Measurements from ENCODE around the gene DNA2. TPM values are rescaled to one million over a fixed set of nuclear protein-coding genes. Genes with fewer than 3 reads are reported as not detected.

DNA2 gene
- total RNA-seq, 1 donor from 2014 or later = 1.4 TPM

GRCh38 chr10:68423522-68423921 is 48.3 kb downstream of the DNA2 start:
- intact Hi-C loops (cut with DNase I) = no loop called here
- no peaks in the 10 kb centered on the region for H3K36me3 ChIP-seq
- no peak overlapping the region for H3K27ac ChIP-seq
- H3K27me3 ChIP-seq = no peaks in the 10 kb centered on the region
- no peaks in the 10 kb centered on the region for H3K4me1 ChIP-seq
- H3K4me3 ChIP-seq = no peak overlapping the region
- DNase-seq (ENCODE audit: low spot score in 2 of 2) = no peak
- TF ChIP-seq CTCF (IDR thresholded peaks at IDR 0.05) = no peak
- H3K9me3 ChIP-seq = no peaks in the 10 kb centered on the region

- TF ChIP-seq CTCF (IDR thresholded peaks at IDR 0.05) = no peak
- no peak for DNase-seq (ENCODE audit: low spot score in 2 of 2)
Observed at GRCh38 chr10:68419376-68419775, 52.4 kb downstream of the DNA2 start.

GRCh38 chr10:68408898-68409518 is 62.8 kb downstream of the DNA2 start:
- Histone ChIP-seq H3K27ac (no peak overlapping the region), H3K4me3 (no peak overlapping the region), H3K36me3 (no peaks in the 10 kb centered on the region), H3K4me1 (no peaks in the 10 kb centered on the region), H3K27me3 (no peaks in the 10 kb centered on the region), H3K9me3 (no peaks in the 10 kb centered on the region)
- no peak for TF ChIP-seq CTCF (IDR thresholded peaks at IDR 0.05)
- intact Hi-C loops (cut with DNase I) = loop anchor here (10.0 kb wide), 2 partner anchors 524 to 776 kb away; partner anchors contain the start of genes SIRT1 and SUPV3L1
- no peak for DNase-seq (ENCODE audit: low spot score in 2 of 2)

More at GRCh38 chr10:68419376-68419775, 52.4 kb downstream of the DNA2 start:
- H3K36me3 ChIP-seq = no peaks in the 10 kb centered on the region
- H3K27ac ChIP-seq = no peak overlapping the region
- no peak overlapping the region for H3K4me3 ChIP-seq
- no peaks in the 10 kb centered on the region for H3K9me3 ChIP-seq
- no peaks in the 10 kb centered on the region for H3K27me3 ChIP-seq
- H3K4me1 ChIP-seq = no peaks in the 10 kb centered on the region
- intact Hi-C loops (cut with DNase I) = no loop called here

GRCh38 chr10:68406815-68407548 is 64.8 kb downstream of the DNA2 start, which contains the start of gene RUFY2:
Gene RUFY2 (minus strand): TSS chr10:68407277. CDS start chr10:68407189, 88 bp downstream.
- no peaks in the 10 kb centered on the region for H3K9me3 ChIP-seq
- peak within 1 kb of the TSS; percentile 91 to 92 for H3K27ac ChIP-seq
- peak within 1 kb of the TSS; percentile 86 to 89 for H3K4me3 ChIP-seq
- no peaks in the 10 kb centered on the region for H3K27me3 ChIP-seq
- no peaks in the 10 kb centered on the region for H3K4me1 ChIP-seq
- DNase-seq (ENCODE audit: low spot score in 2 of 2) = peak; percentile 19 to 86
- peak in 2 of 3 experiments; percentile 52 to 99 for TF ChIP-seq CTCF (IDR thresholded peaks at IDR 0.05)
- intact Hi-C loops (cut with DNase I) = loop anchor here (2.0 to 10.0 kb wide), 5 partner anchors 74 to 778 kb away; partner anchors contain the start of genes CCAR1, DDX50, HNRNPH3 and PBLD
- no peaks in the 10 kb centered on the region for H3K36me3 ChIP-seq

DNA sequence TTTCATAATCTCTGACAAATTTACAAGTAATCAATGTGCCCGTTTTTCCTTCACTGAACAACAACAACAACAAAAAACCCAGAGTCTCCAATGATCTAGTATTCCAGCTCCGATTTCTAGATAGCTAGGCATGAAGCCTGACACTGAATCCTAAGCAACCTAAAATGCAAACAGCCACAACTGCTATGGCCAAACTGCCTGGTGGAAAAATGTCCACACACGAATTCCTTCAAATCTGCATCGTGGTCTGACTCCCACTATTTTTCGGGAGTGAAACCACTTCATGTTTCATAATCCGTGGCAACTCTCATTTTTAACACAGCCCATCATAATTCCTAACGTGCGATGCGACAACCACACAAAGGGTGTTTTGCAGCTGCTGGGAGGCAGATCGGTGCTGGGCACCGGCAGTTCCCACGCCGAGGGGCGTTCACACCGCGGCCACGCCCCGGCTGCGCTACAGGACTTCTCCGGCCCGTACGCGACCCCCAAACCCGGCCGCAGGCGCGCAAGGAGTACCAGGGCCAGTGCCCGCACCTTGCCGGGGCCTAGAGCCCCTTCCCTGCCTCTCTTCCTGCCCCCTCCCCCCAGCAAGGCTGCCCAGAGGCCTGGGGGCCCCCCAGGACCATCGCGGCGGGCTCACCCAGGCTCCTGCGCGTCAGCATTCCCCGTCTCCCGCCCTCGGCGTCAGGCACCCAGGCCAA is 65.5 kb downstream of the DNA2 start:
- intact Hi-C loops (cut with DNase I) = loop anchor here (2.0 to 10.0 kb wide), 5 partner anchors 73 to 779 kb away; partner anchors contain the start of genes CCAR1, DDX50, HNRNPH3 and PBLD
- Histone ChIP-seq H3K36me3 (peaks cover 0 to under 1% of the 10 kb centered on the region in 2 donors), H3K27me3 (no peaks in the 10 kb centered on the region), H3K4me1 (no peaks in the 10 kb centered on the region), H3K9me3 (no peaks in the 10 kb centered on the region), H3K27ac (peak overlapping the region; percentile 91 to 92), H3K4me3 (peak overlapping the region; percentile 86 to 89)
- peak in 1 of 2 donors; percentile 69 for DNase-seq (ENCODE audit: low spot score in 2 of 2)
- TF ChIP-seq CTCF (IDR thresholded peaks at IDR 0.05) = no peak

Data from ascending aorta (tissue), 2 donors.